Amygdala (tissue), 56 donors: Measurements from ENCODE around the gene ADAMTS20.

Experiments used
- DNase-seq, 56 donors: peaks; one replicate each; lab custom pipeline; 2025; lab: John Stamatoyannopoulos, UW

ADAMTS20 gene

GRCh38 chr12:43482311-43483085, 69.5 kb downstream of the ADAMTS20 start:
- DNase-seq = no peak

GRCh38 chr12:43480591-43480990, 71.4 kb downstream of the ADAMTS20 start:
- DNase-seq = no peak

- no peak for DNase-seq
Observed at GRCh38 chr12:43462741-43463140, 89.3 kb downstream of the ADAMTS20 start.

GRCh38 chr12:43462080-43462479, 89.9 kb downstream of the ADAMTS20 start:
- DNase-seq = no peak

GRCh38 chr12:43459285-43459684, 92.7 kb downstream of the ADAMTS20 start:
- no peak for DNase-seq

- no peak for DNase-seq
Observed at GRCh38 chr12:43453761-43454160, 98.2 kb downstream of the ADAMTS20 start.

- DNase-seq = peak in 26 of 56 donors; percentile 0 to 70 (median 5)
Observed at GRCh38 chr12:43444940-43445564, 107.0 kb downstream of the ADAMTS20 start.

GRCh38 chr12:43436597-43436996, 115.4 kb downstream of the ADAMTS20 start:
- no peak for DNase-seq

- no peak for DNase-seq
Observed at GRCh38 chr12:43434614-43435013, 117.4 kb downstream of the ADAMTS20 start.

GRCh38 chr12:43428088-43428600, 123.9 kb downstream of the ADAMTS20 start:
- no peak for DNase-seq

GRCh38 chr12:43425361-43425760, 126.6 kb downstream of the ADAMTS20 start:
- no peak for DNase-seq

- no peak for DNase-seq
Observed at GRCh38 chr12:43416981-43417380, 135.0 kb downstream of the ADAMTS20 start.

- no peak for DNase-seq
Observed at GRCh38 chr12:43407816-43408645, 144.0 kb downstream of the ADAMTS20 start.

- DNase-seq = no peak
Observed at GRCh38 chr12:43406801-43407200, 145.2 kb downstream of the ADAMTS20 start.

- no peak for DNase-seq
Observed at GRCh38 chr12:43402436-43402835, 149.6 kb downstream of the ADAMTS20 start.

- DNase-seq = no peak
Observed at GRCh38 chr12:43401096-43401495, 150.9 kb downstream of the ADAMTS20 start.

- DNase-seq = no peak
Observed at GRCh38 chr12:43396671-43397070, 155.3 kb downstream of the ADAMTS20 start.

- no peak for DNase-seq
Observed at GRCh38 chr12:43392116-43392515, 159.9 kb downstream of the ADAMTS20 start.

GRCh38 chr12:43381879-43382278, 170.1 kb downstream of the ADAMTS20 start:
- no peak for DNase-seq

GRCh38 chr12:43378448-43378847, 173.6 kb downstream of the ADAMTS20 start:
- no peak for DNase-seq

- DNase-seq = no peak
Observed at GRCh38 chr12:43370263-43370662, 181.7 kb downstream of the ADAMTS20 start.
